Testis (tissue), 5 donors: Measurements from ENCODE around the gene ZBTB8B. TPM values are rescaled to one million over a fixed set of nuclear protein-coding genes. Genes with fewer than 3 reads are reported as not detected.

Source experiments
- DNase-seq: peaks from one replicate; pipeline ENCODE4 v3.0.0-alpha.2; 2019
- H3K27ac ChIP-seq, 2 donors: fragments of 200-600 bp; sonication (generic); one replicate each; pipeline ENCODE4 v1.5.1; 2019
- H3K27me3 ChIP-seq: fragments of 200-600 bp; sonication (generic); one replicate; pipeline ENCODE4 v1.5.1; 2019
- H3K36me3 ChIP-seq: fragments of 200-600 bp; sonication (generic); one replicate; pipeline ENCODE4 v1.5.1; 2017; ENCODE audit warnings: low read depth; ENCODE audit errors: missing control alignments
- H3K4me1 ChIP-seq: fragments of 200-600 bp; sonication (generic); one replicate; pipeline ENCODE4 v1.5.1; 2019
- H3K4me3 ChIP-seq, 2 donors: fragments of 200-600 bp; sonication (generic); one replicate each; pipeline ENCODE4 v1.5.1; 2017 to 2019
- H3K9me3 ChIP-seq: fragments of 200-600 bp; sonication (generic); one replicate; pipeline ENCODE4 v1.5.1; 2017
- POLR2A ChIP-seq: fragments of 450-650 bp; IDR thresholded peaks from one replicate; pipeline ENCODE4 v1.6.1; 2017; ENCODE audit warnings: antibody characterized with exemption, mild to moderate bottlenecking, moderate library complexity
- WGBS, 2 donors: methylation state at CpG; one replicate each; pipeline ENCODE4 v1.1.5; 2018; 5-methylcytosine and 5-hydroxymethylcytosine counted together
- intact Hi-C: fragments of 100-400 bp; cut with DNase I; formaldehyde crosslinking; loops from one replicate; pipeline ENCODE4 v1.15.1; 2023; ENCODE audit warnings: low total_unique reads
- long read RNA-seq, 2 donors: transcript quantifications; one replicate each; lab custom pipeline, GENCODE V29; 2026
- polyA plus RNA-seq: library from polyadenylated mRNA; stranded (reverse); fragments of 350-450 nt; fragmentation: Illumina TruSeq; extraction: RNeasy Lipid Tissue Mini Kit (QIAGEN cat#74804); gene quantifications from one replicate; pipeline ENCODE4 v1.2.3, GENCODE V29; 2014; ENCODE audit warnings: low read depth, low replicate concordance; ENCODE audit not compliant: insufficient read depth
- total RNA-seq, 2 donors: library from RNA; depleted of rRNA; stranded (reverse); fragments of >200 nt; gene quantifications; one replicate each; pipeline ENCODE4 v1.2.3, GENCODE V29; 2016
- TF ChIP-seq, protein P1 (sequence below), 3 experiments: fragments of 450-650 bp in 2 of 3; fragments of 200-600 bp in 1 of 3; sonication (generic) in 1 of 3; IDR thresholded peaks; one replicate each; pipeline ENCODE4 v1.5.1; 2016 to 2019; ENCODE audit warnings: antibody characterized with exemption in 3 of 3, mild to moderate bottlenecking in 2 of 3, moderate library complexity in 1 of 3

The ZBTB8B gene
- under 1 TPM; 0.50 to 0.55 TPM for total RNA-seq
- 0.21 TPM for polyA plus RNA-seq
- long read RNA-seq, donor 1: 0 reads
- long read RNA-seq, donor 2: 0 reads

DNA sequence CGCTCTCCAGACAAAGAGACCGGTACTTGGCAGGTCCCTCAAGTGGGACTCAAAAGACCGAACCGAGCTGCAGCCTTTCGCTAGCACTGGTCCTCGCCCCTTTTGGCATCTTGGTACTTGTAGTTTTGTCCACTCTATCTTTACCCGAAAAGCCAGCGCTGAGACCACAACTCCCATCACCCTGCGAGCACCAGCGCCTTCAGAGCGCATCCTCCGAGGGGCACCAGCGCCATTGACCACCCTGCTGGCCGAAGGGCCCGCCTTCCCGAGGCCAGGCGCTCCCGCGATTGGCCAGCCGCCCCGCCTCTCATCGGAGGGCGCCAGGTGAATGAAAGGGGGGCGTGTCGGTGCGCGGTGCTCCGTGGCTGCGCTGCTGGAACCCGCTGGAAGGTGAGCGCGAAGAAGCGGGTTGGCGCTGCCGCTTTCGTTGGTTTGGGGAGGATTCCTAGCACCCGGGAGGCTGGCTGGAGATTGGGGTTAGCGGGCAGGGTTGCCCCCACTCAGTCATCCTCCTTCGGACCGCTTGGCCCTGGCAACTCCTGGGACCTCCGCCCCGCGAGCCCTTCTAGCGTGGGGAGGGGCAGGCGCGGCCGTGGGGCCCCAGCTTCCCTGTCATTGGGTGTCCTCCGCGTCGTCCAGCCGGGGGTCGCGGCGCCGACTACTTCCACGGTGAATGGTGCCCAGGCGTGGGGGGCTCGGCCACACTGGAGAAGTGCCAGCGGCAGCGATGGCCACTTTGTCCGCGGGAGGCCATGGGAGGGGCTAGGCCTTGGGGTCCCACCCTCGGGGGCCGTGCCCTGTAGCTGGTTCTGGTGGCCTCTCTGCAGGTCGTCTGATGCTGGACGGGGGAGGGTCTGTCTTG lies at the start of gene ZBTB8B:
Gene ZBTB8B, plus strand, starts transcription at position 357 of the 862 bp plus-strand sequence. CDS start 5,553 bp downstream, outside the sequence.
- peak; percentile 93 for DNase-seq
- peak within 1 kb of the TSS; percentile 50 to 62 for H3K4me3 ChIP-seq
- H3K27me3 ChIP-seq: no peaks in the 10 kb centered on the region
- H3K36me3 ChIP-seq: no peaks in the 10 kb centered on the region
- no peak for TF ChIP-seq POLR2A
- TF ChIP-seq, protein P1, sequence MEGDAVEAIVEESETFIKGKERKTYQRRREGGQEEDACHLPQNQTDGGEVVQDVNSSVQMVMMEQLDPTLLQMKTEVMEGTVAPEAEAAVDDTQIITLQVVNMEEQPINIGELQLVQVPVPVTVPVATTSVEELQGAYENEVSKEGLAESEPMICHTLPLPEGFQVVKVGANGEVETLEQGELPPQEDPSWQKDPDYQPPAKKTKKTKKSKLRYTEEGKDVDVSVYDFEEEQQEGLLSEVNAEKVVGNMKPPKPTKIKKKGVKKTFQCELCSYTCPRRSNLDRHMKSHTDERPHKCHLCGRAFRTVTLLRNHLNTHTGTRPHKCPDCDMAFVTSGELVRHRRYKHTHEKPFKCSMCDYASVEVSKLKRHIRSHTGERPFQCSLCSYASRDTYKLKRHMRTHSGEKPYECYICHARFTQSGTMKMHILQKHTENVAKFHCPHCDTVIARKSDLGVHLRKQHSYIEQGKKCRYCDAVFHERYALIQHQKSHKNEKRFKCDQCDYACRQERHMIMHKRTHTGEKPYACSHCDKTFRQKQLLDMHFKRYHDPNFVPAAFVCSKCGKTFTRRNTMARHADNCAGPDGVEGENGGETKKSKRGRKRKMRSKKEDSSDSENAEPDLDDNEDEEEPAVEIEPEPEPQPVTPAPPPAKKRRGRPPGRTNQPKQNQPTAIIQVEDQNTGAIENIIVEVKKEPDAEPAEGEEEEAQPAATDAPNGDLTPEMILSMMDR (IDR thresholded peaks at IDR 0.05): peak in 2 of 3 experiments; percentile 26 to 55
- no peak within 1 kb of the TSS for H3K27ac ChIP-seq
- H3K9me3 ChIP-seq: no peaks in the 10 kb centered on the region
- intact Hi-C loops: no loop called here
- H3K4me1 ChIP-seq: peaks cover 5% of the 10 kb centered on the region
- 0 to 1% methylated on average over 6 to 66 of the region's 66 CpGs for WGBS, 2 donors

DNA sequence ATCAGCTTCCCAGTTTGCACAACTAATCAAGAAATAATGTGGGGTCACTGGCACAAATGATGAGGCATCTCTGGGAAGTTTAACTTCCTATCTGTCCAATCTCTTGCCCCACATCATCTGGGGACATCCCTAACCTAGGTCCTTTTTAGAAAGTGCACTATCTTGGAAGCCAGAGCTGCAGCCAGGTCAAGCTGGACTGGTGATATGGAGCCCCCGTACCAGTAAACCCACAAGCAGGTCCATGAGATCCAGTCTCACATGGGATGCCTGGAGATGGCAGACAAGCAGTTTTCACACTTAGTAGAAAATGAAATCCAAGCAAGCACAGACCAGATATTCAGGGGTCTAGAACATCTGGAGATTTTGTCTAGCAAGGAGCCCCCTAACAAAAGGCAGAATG lies 43.1 kb upstream of the ZBTB8B start:
- no peak overlapping the region for H3K27ac ChIP-seq
- DNase-seq: no peak
- no peak overlapping the region for H3K4me3 ChIP-seq
- no peaks in the 10 kb centered on the region for H3K36me3 ChIP-seq
- TF ChIP-seq, protein P1 (IDR thresholded peaks at IDR 0.05): no peak
- no peak for TF ChIP-seq POLR2A
- peaks cover 7% of the 10 kb centered on the region for H3K4me1 ChIP-seq
- intact Hi-C loops: no loop called here
- 94 to 95% methylated on average over 1 of the region's 1 CpG for WGBS, 2 donors
- no peaks in the 10 kb centered on the region for H3K27me3 ChIP-seq
- no peaks in the 10 kb centered on the region for H3K9me3 ChIP-seq

DNA sequence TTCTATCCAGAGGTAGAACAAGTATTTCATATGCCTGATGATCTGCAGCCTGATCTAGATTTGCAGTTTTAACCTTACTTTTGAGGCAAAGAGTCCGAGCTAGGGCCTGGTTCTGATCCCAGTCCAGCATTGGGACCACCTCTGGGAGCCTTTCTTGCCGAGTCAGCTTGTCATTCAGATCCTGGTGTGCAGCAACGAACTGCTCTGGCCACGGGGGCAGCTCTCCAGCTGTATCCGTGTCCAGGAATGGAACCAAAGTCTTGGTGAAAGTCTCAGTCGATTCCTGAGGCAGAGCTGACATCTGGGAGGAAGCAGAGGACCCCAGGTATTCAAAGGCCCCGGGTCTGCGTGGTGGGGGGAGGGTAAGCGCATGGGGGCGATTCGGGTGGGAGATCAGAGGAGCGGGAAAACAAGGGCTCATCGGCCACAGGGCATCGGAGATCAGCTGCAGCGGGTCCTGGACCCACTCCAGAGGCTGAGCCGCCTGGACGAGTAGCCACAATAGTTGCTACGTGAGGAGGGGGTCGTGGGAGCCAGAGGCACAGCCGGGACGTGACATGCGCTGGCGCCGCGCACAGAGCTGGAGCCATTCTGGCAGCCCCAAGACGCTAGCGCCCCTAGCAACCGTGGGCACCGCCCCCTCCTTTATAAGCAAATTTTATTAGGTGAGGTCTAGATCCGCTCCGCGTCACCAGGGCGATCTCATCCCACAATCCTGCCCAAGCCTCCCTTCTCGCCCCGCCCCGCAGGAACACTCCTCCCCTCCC lies 38.2 kb upstream of the ZBTB8B start:
- DNase-seq: no peak

DNA sequence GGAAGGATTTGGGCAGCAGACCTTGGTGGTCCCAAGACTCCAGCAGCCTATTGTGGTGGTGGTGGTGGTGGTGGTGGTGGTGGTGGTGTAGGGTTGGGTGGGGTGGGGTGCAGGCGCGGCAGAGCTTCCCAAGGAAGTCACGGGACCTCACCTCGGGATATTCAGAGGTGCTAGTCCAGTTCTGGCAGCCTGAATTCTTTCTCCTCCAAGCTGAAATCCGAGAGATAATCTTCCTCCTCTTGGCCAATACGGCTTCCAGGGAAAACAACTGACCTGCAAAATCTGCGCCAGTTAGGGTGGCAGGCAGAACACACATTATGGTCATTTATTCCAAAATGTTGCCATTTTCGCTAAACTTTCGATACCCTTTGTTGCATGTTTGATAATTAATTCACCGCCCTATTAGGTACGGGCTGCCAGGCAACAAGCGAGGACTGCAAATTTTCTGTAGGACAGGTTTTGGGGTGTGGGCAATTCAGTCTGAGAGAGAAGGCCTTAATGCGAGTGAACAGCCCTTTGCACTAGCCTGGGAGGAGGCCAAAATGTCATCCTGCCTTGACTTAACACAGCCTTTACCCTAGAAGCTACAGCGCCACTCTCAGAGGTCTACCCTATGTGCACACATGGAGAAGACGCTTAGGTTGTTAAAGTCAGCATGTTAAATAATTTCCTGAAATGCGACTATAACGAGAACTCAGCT lies 37.5 kb upstream of the ZBTB8B start:
- no peak for TF ChIP-seq POLR2A
- TF ChIP-seq, protein P1 (IDR thresholded peaks at IDR 0.05): no peak
- Histone ChIP-seq H3K27ac (no peak overlapping the region), H3K4me1 (peaks cover 9% of the 10 kb centered on the region), H3K27me3 (no peaks in the 10 kb centered on the region), H3K36me3 (no peaks in the 10 kb centered on the region), H3K4me3 (peak overlapping the region; percentile 27 to 43), H3K9me3 (no peaks in the 10 kb centered on the region)
- intact Hi-C loops: no loop called here
- DNase-seq: no peak
- WGBS, 2 donors: 51 to 60% methylated on average over 16 to 17 of the region's 17 CpGs

More for the DNA sequence above, 38.2 kb upstream of the ZBTB8B start:
- Histone ChIP-seq H3K27ac (no peak overlapping the region), H3K4me3 (peak overlapping the region; percentile 27 to 43), H3K4me1 (peaks cover 9% of the 10 kb centered on the region), H3K36me3 (no peaks in the 10 kb centered on the region), H3K27me3 (no peaks in the 10 kb centered on the region), H3K9me3 (no peaks in the 10 kb centered on the region)
- no peak for TF ChIP-seq POLR2A
- TF ChIP-seq, protein P1 (IDR thresholded peaks at IDR 0.05): no peak
- WGBS, 2 donors: 6 to 8% methylated on average over 31 to 36 of the region's 36 CpGs
- intact Hi-C loops: no loop called here
